KOPT-K1 (cell line): ENCODE results near the gene MRGPRD.
"Not testable (repeated sequence)": the region's sequence is repeated elsewhere in the genome, so short reads cannot be mapped to it uniquely, and the experiment has no call there.

ENCODE experiments used
- H3K27ac ChIP-seq: fragments of 200-600 bp; sonication (generic); 2 replicates; pipeline ENCODE4 v1.5.1; 2016; ENCODE audit warnings: antibody characterized with exemption, mild to moderate bottlenecking, low read depth, low read length; ENCODE audit not compliant: poor library complexity, severe bottlenecking
- H3K36me3 ChIP-seq: fragments of 200-600 bp; sonication (generic); 2 replicates; pipeline ENCODE4 v1.5.1; 2017; ENCODE audit warnings: antibody characterized with exemption, mild to moderate bottlenecking, low read length, moderate library complexity; ENCODE audit not compliant: insufficient read depth
- H3K9me3 ChIP-seq: fragments of 200-600 bp; sonication (generic); 2 replicates; pipeline ENCODE4 v1.5.1; 2017; ENCODE audit warnings: antibody characterized with exemption, low read length, mild to moderate bottlenecking; ENCODE audit not compliant: insufficient read depth, poor library complexity, severe bottlenecking

Gene MRGPRD

DNA sequence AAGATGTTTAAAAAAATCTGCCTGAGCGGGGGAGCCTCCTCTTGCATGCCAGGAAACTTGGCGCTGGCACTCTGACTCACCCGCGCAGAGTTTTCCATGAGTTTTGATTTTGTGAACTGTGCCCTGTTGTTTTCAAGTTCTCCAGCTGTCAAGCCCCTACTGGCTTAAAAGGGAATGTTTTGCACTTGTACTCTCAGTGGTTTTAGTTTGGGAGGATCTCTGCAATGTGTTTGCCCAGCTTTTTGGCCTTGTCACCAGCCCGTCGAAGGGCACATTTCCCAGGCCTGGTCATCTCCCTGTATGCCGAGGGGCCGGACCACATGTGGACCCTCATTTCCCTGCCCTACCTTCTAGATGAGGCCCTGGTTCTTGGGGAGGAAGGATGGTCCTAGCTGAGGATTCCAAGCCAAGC, 20.1 kb upstream of the MRGPRD start:
- no peaks in the 10 kb centered on the region for H3K36me3 ChIP-seq
- H3K27ac ChIP-seq, result no peak overlapping the region
- no peaks in the 10 kb centered on the region for H3K9me3 ChIP-seq

DNA sequence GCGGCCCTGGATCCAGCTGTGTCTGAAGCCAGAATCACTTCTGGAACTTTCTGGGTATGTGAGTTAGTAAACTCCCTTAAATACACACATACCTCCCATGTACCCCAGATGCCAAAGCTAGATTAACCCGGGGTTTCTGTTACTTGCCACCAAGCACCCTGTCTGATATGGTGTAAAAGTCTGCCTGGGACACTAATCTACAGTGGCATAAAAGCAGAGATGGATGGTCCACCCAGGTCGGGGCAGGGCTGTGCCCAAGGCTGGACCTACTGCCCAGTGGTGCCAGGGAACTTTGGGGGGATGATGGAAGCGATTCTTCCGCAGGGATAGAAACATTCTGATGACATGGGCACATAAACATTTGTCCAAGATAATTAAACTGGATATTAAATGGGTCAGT, 19.6 kb upstream of the MRGPRD start:
- H3K27ac ChIP-seq, result no peak overlapping the region
- H3K9me3 ChIP-seq, result no peaks in the 10 kb centered on the region
- H3K36me3 ChIP-seq, result no peaks in the 10 kb centered on the region

DNA sequence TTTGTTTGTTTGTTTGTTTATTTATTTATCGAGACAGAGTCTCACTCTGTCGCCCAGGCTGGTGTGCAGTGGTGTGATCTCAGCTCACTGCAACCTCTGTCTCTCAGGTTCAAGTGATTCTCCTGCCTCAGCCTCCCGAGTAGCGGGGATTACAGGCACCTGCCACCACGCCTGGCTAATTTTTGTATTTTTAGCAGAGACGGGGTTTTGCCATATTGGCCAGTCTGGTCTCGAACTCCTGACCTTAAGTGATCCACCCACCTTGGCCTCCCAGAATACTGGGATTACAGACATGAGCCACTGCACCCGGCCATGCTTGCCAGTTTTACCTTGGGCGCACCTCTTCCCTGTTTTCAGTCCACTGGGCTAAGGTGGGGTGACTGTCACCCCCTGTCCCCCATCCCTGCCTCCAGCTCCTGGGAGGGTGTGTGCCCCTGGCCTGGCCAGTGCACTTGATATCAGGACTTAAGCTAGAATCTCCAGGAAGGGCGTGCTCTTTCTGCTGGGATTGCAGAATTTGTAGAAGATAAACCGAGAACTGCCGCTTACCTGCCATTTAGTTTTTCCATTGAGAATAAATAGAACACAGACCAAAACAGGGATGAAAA, 19.1 kb upstream of the MRGPRD start:
- H3K27ac ChIP-seq, H3K36me3 ChIP-seq, H3K9me3 ChIP-seq: not testable (repeated sequence)

DNA sequence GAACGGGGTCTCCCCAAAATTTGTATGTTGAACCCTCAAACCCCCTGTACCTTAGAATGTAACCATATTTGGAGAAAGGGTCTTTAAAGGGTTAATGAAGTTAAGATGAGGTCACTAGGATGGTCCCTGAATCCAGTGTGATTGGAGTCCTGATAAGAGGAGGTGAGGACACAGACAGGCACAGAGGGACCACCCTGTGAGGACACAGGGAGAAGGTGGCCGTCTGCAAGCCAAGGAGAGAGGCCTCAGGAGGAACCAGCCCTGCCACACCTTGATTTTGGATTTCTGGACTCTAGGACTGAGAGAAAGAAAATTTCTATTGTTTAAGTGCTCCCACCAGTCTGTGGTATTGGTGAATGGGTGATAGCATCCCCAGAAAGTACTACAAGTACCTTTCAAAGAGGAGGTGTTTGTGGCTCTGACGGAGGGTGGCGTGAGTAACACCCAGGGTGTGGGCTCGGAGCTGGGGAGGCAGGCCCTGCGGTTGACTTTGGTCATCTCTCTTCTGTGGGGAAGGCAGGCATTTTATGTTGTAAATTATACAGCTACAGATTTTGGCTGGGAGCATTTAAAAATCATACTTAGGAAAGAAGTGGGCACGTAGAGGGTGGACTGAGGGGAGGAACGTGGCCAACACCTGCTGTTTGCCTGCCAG, 18.4 kb upstream of the MRGPRD start:
- H3K36me3 ChIP-seq, result no peaks in the 10 kb centered on the region
- no peaks in the 10 kb centered on the region for H3K9me3 ChIP-seq
- H3K27ac ChIP-seq, result no peak overlapping the region

DNA sequence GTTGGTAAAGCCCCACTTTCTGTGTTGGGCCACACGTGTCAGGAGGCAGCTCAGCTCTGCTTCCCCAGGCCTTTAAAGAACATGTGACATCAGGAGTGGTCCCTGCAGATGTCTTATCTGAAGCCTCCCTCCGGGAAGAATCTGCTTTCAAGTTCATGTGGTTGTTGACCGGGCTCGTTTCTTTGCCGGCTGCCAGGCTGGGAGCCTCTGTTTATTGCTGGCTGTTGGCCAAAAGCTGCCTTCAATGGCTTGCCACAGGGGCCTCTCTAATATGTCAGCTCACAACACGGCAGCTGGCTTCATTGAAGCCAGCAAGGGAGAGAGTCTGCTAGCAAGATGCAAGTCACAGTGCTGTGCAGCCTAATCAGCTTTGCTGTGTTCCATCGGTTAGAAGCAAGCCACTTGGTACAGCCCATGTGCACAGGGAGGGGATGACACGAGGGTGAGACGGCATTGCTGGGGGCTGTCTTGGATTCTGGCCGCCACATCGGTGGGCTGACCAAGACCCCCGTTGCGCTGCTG, 17.7 kb upstream of the MRGPRD start:
- Histone ChIP-seq H3K36me3 (no peaks in the 10 kb centered on the region), H3K9me3 (no peaks in the 10 kb centered on the region), H3K27ac (no peak overlapping the region)

DNA sequence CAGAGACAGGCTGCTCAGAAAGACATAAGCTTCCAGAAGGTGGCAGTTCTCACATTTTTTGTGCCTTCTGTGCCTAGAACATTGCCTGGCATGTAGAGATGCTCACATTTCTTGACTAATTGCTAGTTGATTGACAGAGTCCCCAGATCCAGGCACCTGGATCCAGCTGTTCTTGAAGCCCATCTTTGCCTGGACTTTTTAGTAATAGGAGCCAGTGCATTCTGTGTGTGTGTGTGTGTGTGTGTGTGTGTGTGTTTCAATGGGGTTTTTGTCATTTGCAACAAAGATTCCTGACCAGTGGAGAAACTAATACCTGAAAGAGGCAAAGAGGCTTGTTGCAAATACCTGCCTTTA, 17.2 kb upstream of the MRGPRD start:
- H3K9me3 ChIP-seq, result no peaks in the 10 kb centered on the region
- H3K36me3 ChIP-seq, result no peaks in the 10 kb centered on the region
- H3K27ac ChIP-seq, result no peak overlapping the region

DNA sequence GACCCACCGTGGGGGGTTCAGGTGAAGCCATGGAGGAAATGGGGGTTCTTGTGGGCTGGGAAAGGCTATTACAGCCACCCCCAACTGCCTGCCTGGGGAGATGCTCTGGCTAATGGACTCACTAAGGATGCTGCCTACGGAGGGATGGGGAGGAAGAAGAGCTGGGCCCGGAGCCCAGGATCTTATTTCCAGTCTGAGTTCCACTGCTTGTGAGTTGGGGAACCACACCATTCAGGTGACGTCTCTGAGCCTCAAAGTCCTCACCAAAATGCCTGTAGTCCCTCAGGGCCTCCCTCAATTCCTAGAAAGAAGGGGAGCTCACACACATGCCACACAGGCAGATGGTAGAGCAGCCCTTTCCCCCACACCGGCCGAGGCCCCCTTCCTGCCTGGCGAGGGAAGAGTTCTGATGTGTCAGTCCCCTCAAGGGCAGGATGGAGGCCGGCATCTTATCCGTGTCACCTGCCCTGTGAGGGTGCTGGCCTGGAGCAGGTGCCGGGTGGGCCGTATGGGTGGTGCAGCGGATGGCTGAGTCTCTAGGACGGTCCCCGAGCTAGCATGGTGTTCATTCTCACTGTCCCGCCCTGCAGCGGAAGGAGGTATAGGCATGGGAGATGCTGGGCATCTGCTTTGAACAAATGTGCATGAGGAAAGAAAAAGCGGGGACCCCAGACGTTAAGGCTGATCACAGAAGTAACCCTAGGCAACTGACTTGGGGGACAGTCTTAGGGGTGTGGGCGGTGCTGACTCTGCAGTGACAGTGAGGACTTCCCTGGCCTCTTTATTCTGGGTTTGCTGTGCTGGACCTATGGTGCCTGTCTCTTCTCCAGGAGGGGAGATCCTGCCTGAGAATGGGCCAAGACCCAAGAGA, 16.6 kb upstream of the MRGPRD start:
- Histone ChIP-seq H3K27ac (no peak overlapping the region), H3K36me3 (no peaks in the 10 kb centered on the region), H3K9me3 (no peaks in the 10 kb centered on the region)

DNA sequence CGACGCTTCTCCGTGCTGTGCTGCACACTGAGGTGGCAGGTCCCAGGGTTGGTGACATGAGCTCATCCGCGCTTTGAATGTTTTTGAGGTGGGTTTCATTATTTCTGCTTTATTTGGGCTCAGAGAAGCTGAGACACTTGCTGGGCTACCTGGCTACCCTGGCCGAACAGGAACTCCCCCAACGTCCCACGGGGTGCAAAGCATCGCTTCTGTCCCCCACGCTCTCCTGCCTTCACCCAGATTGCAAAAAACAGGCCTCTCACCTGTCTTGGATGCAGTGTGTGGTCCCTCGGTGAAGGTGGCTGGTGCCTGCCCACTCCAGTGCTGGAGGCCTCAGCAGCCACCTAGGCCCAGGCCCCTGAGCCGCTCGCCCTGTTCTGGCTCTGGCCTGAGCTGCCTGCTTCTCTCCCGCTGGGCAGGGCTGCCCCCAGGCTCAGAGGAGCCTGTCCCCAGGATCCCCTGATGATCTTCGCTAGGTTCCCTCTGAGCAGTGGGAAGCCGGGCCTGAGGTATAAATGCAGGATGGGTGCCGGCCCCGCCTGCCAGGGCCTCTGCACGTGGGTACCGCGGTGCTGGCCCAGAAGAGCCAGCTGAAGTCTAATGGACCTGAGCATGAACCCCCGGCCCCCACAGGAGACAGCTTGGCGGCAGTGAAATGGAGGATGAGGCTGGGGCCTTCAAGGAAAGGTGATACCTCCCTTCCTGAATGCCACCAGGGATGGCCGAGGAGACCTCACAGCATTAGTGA, 15.8 kb upstream of the MRGPRD start:
- H3K27ac ChIP-seq, result no peak overlapping the region
- no peaks in the 10 kb centered on the region for H3K9me3 ChIP-seq

DNA sequence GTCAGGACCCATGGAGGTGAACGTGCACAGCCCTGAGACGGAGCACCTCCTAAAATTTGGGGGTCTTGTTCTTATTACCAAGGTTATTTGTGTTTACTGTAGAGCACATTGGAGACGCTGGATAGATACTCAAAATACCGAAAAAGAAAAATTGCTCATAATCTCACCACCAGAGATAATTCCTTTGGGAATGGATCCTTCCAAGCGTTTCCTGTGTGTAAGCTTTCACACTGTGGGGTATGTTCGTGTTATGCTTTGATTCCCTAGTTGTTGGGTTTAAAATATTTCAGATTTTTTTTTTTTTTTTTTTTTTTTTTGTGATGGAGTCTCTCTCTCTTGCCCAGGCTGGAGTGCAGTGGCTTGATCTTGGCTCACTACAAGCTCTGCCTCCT, 14.1 kb upstream of the MRGPRD start:
- no peaks in the 10 kb centered on the region for H3K36me3 ChIP-seq
- H3K27ac ChIP-seq, result no peak overlapping the region
- no peaks in the 10 kb centered on the region for H3K9me3 ChIP-seq

More for the DNA sequence above, 15.8 kb upstream of the MRGPRD start:
- H3K36me3 ChIP-seq, result no peaks in the 10 kb centered on the region

DNA sequence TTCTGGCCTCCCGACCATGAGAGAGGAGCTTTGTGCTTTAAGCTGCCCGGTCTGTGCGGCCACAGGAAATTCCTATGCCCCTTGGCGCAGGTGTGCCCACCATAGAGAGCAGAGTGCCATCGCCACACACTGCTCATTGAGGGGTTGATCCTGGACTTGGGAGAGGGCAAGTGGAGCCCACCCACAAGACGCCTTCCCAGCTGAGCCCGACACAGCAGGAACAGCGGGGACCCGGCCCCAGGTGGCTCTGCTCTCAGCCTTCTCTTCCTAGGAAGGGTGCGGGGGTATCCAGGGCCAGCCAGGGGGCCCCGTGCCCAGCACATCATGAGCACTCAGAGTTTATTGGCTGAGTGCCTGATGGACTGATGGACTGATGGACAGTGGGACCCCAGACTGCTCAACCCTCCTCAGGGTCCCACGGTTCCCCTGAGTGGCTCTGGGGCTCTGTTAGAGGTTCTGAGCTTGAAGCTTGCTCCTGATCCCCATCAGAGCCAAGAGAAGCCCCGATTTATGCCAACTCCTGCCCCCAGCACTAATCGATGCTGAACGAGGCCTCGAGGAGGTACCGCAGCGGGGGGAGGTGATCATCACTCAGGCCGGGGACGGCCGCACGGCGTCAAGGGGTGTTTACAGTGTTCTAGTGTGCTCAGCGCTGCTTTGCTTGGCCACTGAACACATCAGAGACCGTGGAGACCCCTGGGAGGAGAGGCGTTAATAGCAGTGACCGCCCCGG, 13.5 kb upstream of the MRGPRD start:
- Histone ChIP-seq H3K9me3 (no peaks in the 10 kb centered on the region), H3K27ac (no peak overlapping the region), H3K36me3 (no peaks in the 10 kb centered on the region)

DNA sequence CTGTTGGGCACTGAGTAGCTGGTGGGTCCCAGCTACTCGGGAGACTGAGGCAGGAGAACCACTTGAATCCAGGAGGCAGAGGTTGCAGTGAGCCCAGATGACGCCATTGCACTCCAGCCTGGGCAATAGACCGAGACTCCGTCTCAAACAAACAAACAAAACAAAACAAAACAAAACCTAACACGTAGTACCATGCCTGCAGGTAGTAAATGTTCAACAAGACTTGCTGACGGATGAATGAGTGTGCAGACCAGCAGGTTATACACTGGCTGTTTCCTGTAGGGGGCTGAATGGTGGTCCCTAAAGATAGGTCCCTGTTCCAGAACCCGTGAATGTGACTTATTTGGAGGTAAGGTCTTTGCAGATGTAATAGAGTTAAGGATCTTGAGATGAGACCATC, 12.8 kb upstream of the MRGPRD start:
- H3K27ac ChIP-seq, result no peak overlapping the region
- no peaks in the 10 kb centered on the region for H3K9me3 ChIP-seq
- H3K36me3 ChIP-seq, result no peaks in the 10 kb centered on the region

DNA sequence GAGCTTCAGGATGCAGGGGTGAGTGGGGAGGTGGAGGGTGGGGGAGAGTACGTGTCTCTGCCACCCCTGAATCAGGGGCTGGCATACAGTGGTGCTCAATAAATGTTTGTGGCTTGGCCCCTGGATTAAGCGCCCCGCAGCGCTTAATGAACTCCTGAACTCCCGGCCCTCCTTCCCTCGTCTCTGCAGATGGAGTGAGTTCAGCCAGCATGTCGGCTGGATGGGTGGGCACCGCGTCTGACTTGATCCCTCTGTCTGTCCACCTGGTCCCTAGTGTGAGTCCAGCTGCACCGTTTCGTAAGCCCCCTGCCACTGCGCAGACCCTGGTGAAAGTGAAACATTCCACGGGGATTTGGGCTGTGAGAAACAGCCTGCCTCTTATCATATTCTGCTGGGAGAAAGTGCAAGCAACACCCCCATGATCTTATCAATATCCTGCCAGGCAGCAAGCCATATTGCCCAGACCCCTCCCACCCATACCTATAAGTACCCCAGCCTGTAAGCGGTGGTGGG, 12.0 kb upstream of the MRGPRD start:
- H3K9me3 ChIP-seq, result no peaks in the 10 kb centered on the region
- no peaks in the 10 kb centered on the region for H3K36me3 ChIP-seq
- H3K27ac ChIP-seq, result no peak overlapping the region

DNA sequence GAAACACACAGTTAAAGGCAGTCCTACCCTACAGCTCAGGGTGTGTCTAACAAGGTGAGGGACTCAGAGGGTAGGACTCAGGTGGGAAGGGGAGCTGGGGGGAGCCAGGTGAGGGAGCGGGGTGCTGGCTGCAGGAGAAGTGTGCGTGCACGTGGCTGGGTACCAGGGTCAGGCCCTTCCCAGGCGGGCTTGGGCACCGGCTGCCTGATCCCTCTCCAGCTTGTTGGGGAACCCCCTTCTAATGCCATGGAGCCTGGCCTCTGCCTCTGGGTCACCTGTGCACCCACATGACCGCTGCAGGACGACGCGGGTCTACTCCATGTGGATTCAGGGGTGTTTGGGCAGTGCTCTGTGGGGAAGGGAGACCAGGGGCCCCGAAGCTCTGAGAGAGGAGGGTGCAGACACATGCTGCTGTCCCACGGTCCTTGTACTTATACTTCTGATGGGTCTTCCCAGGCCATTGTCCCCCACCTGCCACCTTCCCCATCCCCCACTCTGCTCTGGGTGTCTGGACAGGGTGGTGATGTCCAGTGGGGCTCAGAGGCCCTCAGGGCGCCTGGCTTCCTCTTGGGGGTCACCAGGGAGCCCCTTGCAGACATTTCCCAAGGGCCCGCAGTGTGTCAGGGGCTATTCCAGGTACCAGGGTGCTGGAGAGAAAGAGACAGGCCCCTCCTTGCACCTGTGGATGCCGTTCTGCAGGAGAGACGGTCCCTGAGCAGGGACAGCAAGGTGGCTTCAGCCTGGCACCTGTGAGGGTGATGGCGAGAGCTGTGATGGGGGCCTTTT, 10.4 kb upstream of the MRGPRD start:
- Histone ChIP-seq H3K27ac (no peak overlapping the region), H3K9me3 (peaks cover 7% of the 10 kb centered on the region), H3K36me3 (no peaks in the 10 kb centered on the region)
